Mesothelial cell of epicardium (in vitro differentiated cells): Measurements from ENCODE around the gene MPP2. TPM values are rescaled to one million over a fixed set of nuclear protein-coding genes. Genes with fewer than 3 reads are reported as not detected.

ENCODE experiments used
- DNase-seq, 2 experiments: peaks; one replicate each; pipeline ENCODE4 v3.0.0; 2021; ENCODE audit warnings: low spot score in 2 of 2; ENCODE audit not compliant: unreplicated experiment in 2 of 2
- H3K27ac Mint-ChIP-seq: 2 replicates; pipeline ENCODE4 v1.8.0; 2021; ENCODE audit warnings: mixed read lengths
- H3K27me3 Mint-ChIP-seq: 2 replicates; pipeline ENCODE4 v1.8.0; 2021; ENCODE audit warnings: low read depth, mixed read lengths
- H3K36me3 Mint-ChIP-seq: 2 replicates; pipeline ENCODE4 v1.8.0; 2021; ENCODE audit warnings: mixed read lengths
- H3K4me1 Mint-ChIP-seq: 2 replicates; pipeline ENCODE4 v1.8.0; 2021; ENCODE audit warnings: mixed read lengths
- H3K4me3 Mint-ChIP-seq: 2 replicates; pipeline ENCODE4 v1.8.0; 2021; ENCODE audit warnings: mild to moderate bottlenecking, moderate library complexity, mixed read lengths
- H3K9me3 Mint-ChIP-seq: 2 replicates; pipeline ENCODE4 v1.8.0; 2021; ENCODE audit warnings: mixed read lengths
- total RNA-seq: library from RNA; stranded (reverse); gene quantifications from 3 replicates; pipeline ENCODE4 v1.2.1, GENCODE V29; 2021
- TF ChIP-seq, protein P1 (sequence below): fragments of 200-600 bp; sonication (generic); IDR thresholded peaks from one replicate; pipeline ENCODE4 v1.5.0; 2021; ENCODE audit warnings: antibody characterized with exemption; ENCODE audit not compliant: unreplicated experiment

The MPP2 gene
- total RNA-seq, 1 donor from 2014 or later: 14.1 TPM

DNA sequence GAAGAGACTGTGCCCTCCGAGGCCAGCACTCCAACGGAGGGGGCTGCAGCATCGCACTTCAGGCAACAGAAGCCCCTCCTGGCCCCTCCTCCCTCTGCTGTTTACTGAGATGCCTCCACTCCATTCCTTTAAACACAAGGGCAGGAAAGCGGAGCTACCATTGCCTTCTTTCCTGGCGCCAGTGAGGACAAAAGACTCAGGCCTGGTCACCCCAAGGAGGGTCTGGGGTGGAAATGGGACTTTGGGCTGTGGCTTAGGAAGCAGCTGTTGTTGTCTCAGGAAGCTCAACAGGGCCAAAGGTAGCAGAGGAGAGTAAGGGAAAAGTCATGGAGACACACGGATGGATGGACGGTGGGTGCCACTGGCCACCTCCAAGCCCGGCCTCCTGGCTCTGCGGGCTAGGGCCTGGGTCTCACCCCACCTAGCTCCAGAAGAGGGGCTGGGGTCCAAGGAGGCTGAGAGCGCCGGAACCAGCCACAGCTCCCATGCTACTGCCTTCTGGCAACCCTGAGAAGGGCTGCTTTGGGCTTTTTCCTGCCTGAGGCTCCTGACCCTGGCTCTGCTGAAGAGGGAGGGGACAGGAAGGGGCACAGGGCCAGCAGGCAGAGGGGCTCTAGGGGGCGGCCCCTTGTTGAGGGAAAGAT, 49.3 kb downstream of the MPP2 start:
- Mint-ChIP-seq H3K9me3 (no peaks in the 10 kb centered on the region), H3K4me1 (no peaks in the 10 kb centered on the region), H3K27ac (no peak overlapping the region), H3K4me3 (no peak overlapping the region), H3K27me3 (peaks cover 24% of the 10 kb centered on the region), H3K36me3 (no peaks in the 10 kb centered on the region)
- no peak for DNase-seq
- TF ChIP-seq, protein P1, sequence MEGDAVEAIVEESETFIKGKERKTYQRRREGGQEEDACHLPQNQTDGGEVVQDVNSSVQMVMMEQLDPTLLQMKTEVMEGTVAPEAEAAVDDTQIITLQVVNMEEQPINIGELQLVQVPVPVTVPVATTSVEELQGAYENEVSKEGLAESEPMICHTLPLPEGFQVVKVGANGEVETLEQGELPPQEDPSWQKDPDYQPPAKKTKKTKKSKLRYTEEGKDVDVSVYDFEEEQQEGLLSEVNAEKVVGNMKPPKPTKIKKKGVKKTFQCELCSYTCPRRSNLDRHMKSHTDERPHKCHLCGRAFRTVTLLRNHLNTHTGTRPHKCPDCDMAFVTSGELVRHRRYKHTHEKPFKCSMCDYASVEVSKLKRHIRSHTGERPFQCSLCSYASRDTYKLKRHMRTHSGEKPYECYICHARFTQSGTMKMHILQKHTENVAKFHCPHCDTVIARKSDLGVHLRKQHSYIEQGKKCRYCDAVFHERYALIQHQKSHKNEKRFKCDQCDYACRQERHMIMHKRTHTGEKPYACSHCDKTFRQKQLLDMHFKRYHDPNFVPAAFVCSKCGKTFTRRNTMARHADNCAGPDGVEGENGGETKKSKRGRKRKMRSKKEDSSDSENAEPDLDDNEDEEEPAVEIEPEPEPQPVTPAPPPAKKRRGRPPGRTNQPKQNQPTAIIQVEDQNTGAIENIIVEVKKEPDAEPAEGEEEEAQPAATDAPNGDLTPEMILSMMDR: no peak

GRCh38 chr17:43857141-43857540, 50.2 kb downstream of the MPP2 start:
- peaks cover 27% of the 10 kb centered on the region for H3K27me3 Mint-ChIP-seq
- TF ChIP-seq, protein P1: no peak
- H3K36me3 Mint-ChIP-seq: no peaks in the 10 kb centered on the region
- H3K9me3 Mint-ChIP-seq: no peaks in the 10 kb centered on the region
- no peak for DNase-seq
- no peak overlapping the region for H3K27ac Mint-ChIP-seq
- no peak overlapping the region for H3K4me3 Mint-ChIP-seq
- no peaks in the 10 kb centered on the region for H3K4me1 Mint-ChIP-seq

- Mint-ChIP-seq H3K9me3 (no peaks in the 10 kb centered on the region), H3K27ac (no peak overlapping the region), H3K27me3 (peaks cover 32% of the 10 kb centered on the region), H3K4me3 (no peak overlapping the region), H3K36me3 (no peaks in the 10 kb centered on the region), H3K4me1 (no peaks in the 10 kb centered on the region)
- TF ChIP-seq, protein P1: no peak
- no peak for DNase-seq
These were observed 51.2 kb downstream of the MPP2 start for GRCh38 chr17:43856141-43856540.

- Mint-ChIP-seq H3K27me3 (peaks cover 32% of the 10 kb centered on the region), H3K36me3 (no peaks in the 10 kb centered on the region), H3K4me1 (no peaks in the 10 kb centered on the region), H3K9me3 (no peaks in the 10 kb centered on the region), H3K27ac (no peak overlapping the region), H3K4me3 (no peak overlapping the region)
- TF ChIP-seq, protein P1: no peak
- DNase-seq: no peak
These were observed 52.3 kb downstream of the MPP2 start for GRCh38 chr17:43855061-43855460.

DNA sequence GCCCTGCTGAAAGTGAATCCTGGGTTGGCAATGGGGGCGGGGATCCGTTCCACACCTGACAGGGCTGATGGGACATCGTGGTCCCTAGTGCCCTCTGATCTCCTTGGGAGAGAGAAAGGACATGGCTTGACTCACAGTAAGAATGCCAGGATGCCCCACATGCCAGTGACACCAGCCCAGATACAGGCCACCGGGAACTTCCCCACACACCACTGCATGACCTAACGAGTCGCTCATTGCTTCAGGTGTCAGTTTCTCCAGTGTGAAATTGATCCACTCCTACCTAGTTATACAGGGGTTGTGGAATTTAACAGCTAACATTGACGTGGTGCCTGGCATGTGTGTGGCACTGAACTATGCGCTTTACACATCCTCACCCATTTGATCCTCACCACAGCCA, 52.8 kb downstream of the MPP2 start:
- H3K9me3 Mint-ChIP-seq: no peaks in the 10 kb centered on the region

More for the DNA sequence above, 52.8 kb downstream of the MPP2 start:
- no peak for DNase-seq
- H3K27me3 Mint-ChIP-seq: peaks cover 32% of the 10 kb centered on the region
- TF ChIP-seq, protein P1: no peak
- H3K36me3 Mint-ChIP-seq: no peaks in the 10 kb centered on the region
- no peak overlapping the region for H3K4me3 Mint-ChIP-seq
- H3K4me1 Mint-ChIP-seq: no peaks in the 10 kb centered on the region
- H3K27ac Mint-ChIP-seq: no peak overlapping the region
